ENCODE measurements around the gene BUD23. TPM values are rescaled to one million over a fixed set of nuclear protein-coding genes. Genes with fewer than 3 reads are reported as not detected.

Gene BUD23
- total and polyA plus RNA-seq, 9 of the 15 experiments (the other 6 are each of a cell fraction or from before 2014, with no cell fraction given) = 79.5 to 270 (median 150) TPM

DNA sequence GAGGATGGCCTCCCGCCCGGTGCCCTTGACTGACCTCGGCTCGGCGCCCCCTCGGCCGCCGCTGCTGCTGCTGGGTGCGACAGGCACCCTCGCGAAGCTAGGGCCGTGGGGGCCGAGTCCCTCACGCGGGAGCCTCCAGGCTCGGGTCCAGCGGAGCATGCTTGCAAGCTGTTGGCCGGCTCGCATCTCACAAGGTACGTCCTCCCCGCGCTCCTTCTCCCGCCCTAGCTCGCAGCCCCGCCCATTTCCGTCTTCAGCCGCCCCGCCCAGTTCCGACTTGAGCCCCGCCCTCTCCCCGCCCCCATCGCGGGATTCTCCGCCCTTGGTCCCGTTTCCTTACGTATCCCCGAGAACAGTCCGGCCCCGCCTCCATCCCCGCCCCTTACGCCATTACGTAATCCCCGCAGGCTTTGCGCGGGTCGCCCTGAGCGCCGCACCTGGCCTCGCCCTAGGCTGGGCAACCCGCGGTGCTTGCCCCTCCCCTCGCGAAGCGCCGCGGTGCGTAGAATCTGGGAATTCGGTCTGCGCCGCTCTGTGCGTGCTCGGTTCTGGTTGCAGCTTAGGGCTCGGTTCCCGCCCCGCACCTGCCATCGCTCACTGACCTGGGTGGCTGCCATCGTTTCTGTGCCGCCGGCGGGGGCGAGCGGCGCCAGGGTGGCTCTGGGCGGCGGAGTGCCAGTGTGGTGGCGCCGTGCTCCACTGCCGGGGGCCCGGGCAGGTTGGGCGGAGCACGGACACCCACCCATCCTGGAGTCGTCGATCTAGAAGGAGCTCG, 55.4 kb downstream of the BUD23 start, which contains the start of gene ABHD11 (continued):
- TF ChIP-seq, protein P1, sequence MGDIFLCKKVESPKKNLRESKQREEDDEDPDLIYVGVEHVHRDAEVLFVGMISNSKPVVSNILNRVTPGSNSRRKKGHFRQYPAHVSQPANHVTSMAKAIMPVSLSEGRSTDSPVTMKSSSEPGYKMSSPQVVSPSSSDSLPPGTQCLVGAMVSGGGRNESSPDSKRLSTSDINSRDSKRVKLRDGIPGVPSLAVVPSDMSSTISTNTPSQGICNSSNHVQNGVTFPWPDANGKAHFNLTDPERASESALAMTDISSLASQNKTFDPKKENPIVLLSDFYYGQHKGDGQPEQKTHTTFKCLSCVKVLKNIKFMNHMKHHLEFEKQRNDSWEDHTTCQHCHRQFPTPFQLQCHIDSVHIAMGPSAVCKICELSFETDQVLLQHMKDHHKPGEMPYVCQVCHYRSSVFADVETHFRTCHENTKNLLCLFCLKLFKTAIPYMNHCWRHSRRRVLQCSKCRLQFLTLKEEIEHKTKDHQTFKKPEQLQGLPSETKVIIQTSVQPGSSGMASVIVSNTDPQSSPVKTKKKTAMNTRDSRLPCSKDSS (IDR thresholded peaks at IDR 0.05; ENCODE audit: low read depth, partially characterized antibody) = no peak
- TF ChIP-seq ZNF347 (CRISPR knock-in tag; IDR thresholded peaks at IDR 0.05; ENCODE audit: low read depth) (no peak), TAL1 (IDR thresholded peaks at IDR 0.05) (no peak), CBX1 (IDR thresholded peaks at IDR 0.05; ENCODE audit: low read depth) (peak; percentile 14; the same call in 1 of the 2 replicates), NCOA4 (IDR thresholded peaks at IDR 0.05; ENCODE audit: partially characterized antibody) (no peak), SMC3 (conservative IDR thresholded peaks at IDR 0.05; ENCODE audit: insufficient read depth, low read depth, low read length) (no peak; the same call in 1 of the 2 replicates), SIN3B (IDR thresholded peaks at IDR 0.05; ENCODE audit: low read depth) (no peak), SIRT6 (IDR thresholded peaks at IDR 0.05; ENCODE audit: low read depth, low read length) (no peak), WHSC1 (IDR thresholded peaks at IDR 0.05; ENCODE audit: low read length) (no peak), ZNF764 (CRISPR knock-in tag; IDR thresholded peaks at IDR 0.05; ENCODE audit: low read depth) (0 out of 2 replicates have a peak, but pooled peaks have one; percentile 56), ESRRB (CRISPR knock-in tag; IDR thresholded peaks at IDR 0.05; ENCODE audit: borderline replicate concordance) (no peak), ZFX (CRISPR knock-in tag; IDR thresholded peaks at IDR 0.05) (peak; percentile 74), ZNF239 (CRISPR knock-in tag; IDR thresholded peaks at IDR 0.05) (peak; percentile 58; the same call in 1 of the 2 replicates), SMARCB1 (IDR thresholded peaks at IDR 0.05; ENCODE audit: insufficient read length, low read depth) (no peak), U2AF2 (optimal IDR thresholded peaks at IDR 0.05; ENCODE audit: low read depth, low read length) (no peak), MTA1 (IDR thresholded peaks at IDR 0.05; ENCODE audit: borderline replicate concordance) (0 out of 2 replicates have a peak, but pooled peaks have one; percentile 50), MEF2D (tag; conservative IDR thresholded peaks at IDR 0.05; ENCODE audit: low read depth) (no peak)
- TF ChIP-seq, protein P2, sequence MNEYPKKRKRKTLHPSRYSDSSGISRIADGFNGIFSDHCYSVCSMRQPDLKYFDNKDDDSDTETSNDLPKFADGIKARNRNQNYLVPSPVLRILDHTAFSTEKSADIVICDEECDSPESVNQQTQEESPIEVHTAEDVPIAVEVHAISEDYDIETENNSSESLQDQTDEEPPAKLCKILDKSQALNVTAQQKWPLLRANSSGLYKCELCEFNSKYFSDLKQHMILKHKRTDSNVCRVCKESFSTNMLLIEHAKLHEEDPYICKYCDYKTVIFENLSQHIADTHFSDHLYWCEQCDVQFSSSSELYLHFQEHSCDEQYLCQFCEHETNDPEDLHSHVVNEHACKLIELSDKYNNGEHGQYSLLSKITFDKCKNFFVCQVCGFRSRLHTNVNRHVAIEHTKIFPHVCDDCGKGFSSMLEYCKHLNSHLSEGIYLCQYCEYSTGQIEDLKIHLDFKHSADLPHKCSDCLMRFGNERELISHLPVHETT (CRISPR knock-in tag; conservative IDR thresholded peaks at IDR 0.05 in 1 of 2, IDR thresholded peaks at IDR 0.05 in 1 of 2) = peak in 1 of 2 experiments; percentile 79; a peak in 1 of 4 replicates
- TF ChIP-seq, protein P3, sequence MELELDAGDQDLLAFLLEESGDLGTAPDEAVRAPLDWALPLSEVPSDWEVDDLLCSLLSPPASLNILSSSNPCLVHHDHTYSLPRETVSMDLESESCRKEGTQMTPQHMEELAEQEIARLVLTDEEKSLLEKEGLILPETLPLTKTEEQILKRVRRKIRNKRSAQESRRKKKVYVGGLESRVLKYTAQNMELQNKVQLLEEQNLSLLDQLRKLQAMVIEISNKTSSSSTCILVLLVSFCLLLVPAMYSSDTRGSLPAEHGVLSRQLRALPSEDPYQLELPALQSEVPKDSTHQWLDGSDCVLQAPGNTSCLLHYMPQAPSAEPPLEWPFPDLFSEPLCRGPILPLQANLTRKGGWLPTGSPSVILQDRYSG (tag; conservative IDR thresholded peaks at IDR 0.05; ENCODE audit: low read depth) = no peak
- TF ChIP-seq, protein P4, sequence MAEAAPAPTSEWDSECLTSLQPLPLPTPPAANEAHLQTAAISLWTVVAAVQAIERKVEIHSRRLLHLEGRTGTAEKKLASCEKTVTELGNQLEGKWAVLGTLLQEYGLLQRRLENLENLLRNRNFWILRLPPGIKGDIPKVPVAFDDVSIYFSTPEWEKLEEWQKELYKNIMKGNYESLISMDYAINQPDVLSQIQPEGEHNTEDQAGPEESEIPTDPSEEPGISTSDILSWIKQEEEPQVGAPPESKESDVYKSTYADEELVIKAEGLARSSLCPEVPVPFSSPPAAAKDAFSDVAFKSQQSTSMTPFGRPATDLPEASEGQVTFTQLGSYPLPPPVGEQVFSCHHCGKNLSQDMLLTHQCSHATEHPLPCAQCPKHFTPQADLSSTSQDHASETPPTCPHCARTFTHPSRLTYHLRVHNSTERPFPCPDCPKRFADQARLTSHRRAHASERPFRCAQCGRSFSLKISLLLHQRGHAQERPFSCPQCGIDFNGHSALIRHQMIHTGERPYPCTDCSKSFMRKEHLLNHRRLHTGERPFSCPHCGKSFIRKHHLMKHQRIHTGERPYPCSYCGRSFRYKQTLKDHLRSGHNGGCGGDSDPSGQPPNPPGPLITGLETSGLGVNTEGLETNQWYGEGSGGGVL (CRISPR knock-in tag; IDR thresholded peaks at IDR 0.05) = no peak
- TF ChIP-seq, protein P5, sequence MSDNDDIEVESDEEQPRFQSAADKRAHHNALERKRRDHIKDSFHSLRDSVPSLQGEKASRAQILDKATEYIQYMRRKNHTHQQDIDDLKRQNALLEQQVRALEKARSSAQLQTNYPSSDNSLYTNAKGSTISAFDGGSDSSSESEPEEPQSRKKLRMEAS (CRISPR knock-in tag; IDR thresholded peaks at IDR 0.05) = peak; percentile 76; the same call in 1 of the 2 replicates
